Testis (tissue), 2 donors: Measurements from ENCODE around the gene HLCS.

Experiments
- POLR2A ChIP-seq: fragments of 450-650 bp; IDR thresholded peaks from one replicate; pipeline ENCODE4 v1.6.1; 2017; ENCODE audit warnings: antibody characterized with exemption, mild to moderate bottlenecking, moderate library complexity
- TF ChIP-seq, protein P1 (sequence below), 3 experiments: fragments of 450-650 bp in 2 of 3; fragments of 200-600 bp in 1 of 3; sonication (generic) in 1 of 3; IDR thresholded peaks; one replicate each; pipeline ENCODE4 v1.5.1; 2016 to 2019; ENCODE audit warnings: antibody characterized with exemption in 3 of 3, mild to moderate bottlenecking in 2 of 3, moderate library complexity in 1 of 3

DNA sequence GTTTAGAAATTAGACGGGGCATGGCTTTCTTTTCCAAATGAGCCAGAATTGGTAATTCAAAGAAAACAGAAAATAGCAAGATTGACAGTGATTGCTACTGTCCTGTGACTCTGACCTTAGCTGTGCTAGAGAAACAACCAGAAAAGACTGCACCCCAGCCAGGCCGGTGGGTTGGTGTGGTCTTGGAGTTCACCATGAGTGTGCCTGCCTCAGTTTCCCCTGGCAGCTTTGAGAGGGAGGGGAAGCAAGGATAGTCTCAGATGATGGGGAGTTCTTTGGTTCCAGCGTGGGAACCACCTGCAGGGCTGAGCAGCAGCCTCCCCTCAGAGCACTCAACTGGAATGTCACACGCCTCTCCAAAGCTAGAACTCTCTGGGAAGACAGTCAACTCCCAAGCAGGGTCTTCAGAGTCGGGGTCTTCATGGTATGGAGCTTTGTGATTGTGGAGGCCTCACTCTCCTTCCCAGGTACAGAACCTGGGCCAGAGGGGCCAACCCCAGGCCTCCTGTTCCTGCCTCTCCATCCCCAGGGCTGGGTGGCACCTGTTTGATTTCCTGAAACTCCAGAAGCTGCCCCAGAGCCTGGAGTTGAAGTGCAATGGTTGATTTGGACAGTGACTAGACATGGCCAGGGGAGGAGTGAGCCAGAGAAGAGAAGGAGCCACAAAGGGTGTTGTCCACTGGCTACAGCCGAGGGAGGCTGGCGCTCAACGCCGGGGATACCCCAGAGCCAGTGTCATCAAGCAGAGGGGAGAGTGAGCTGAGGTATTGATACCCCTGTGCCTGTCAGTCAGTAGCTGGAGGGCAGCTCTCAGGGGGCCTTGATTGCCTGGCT, 231.9 kb downstream of the HLCS start:
- no peak for TF ChIP-seq POLR2A
- TF ChIP-seq, protein P1, sequence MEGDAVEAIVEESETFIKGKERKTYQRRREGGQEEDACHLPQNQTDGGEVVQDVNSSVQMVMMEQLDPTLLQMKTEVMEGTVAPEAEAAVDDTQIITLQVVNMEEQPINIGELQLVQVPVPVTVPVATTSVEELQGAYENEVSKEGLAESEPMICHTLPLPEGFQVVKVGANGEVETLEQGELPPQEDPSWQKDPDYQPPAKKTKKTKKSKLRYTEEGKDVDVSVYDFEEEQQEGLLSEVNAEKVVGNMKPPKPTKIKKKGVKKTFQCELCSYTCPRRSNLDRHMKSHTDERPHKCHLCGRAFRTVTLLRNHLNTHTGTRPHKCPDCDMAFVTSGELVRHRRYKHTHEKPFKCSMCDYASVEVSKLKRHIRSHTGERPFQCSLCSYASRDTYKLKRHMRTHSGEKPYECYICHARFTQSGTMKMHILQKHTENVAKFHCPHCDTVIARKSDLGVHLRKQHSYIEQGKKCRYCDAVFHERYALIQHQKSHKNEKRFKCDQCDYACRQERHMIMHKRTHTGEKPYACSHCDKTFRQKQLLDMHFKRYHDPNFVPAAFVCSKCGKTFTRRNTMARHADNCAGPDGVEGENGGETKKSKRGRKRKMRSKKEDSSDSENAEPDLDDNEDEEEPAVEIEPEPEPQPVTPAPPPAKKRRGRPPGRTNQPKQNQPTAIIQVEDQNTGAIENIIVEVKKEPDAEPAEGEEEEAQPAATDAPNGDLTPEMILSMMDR (IDR thresholded peaks at IDR 0.05) = no peak
